Tibial nerve (tissue), 3 donors: ENCODE results near the gene PTPRD.

Experiments
- POLR2A ChIP-seq, 2 donors: fragments of 450-650 bp; IDR thresholded peaks; one replicate each; pipeline ENCODE4 v1.6.1; 2017; ENCODE audit warnings: antibody characterized with exemption in 2 of 2, mild to moderate bottlenecking in 2 of 2, moderate library complexity in 2 of 2
- TF ChIP-seq, protein P1 (sequence below), 5 experiments: fragments of 200-600 bp in 3 of 5; fragments of 450-650 bp in 2 of 5; sonication (generic) in 3 of 5; IDR thresholded peaks; one replicate each; pipeline ENCODE4 v1.5.1; 2016 to 2019; ENCODE audit warnings: antibody characterized with exemption in 5 of 5, mild to moderate bottlenecking in 3 of 5, moderate library complexity in 2 of 5

DNA sequence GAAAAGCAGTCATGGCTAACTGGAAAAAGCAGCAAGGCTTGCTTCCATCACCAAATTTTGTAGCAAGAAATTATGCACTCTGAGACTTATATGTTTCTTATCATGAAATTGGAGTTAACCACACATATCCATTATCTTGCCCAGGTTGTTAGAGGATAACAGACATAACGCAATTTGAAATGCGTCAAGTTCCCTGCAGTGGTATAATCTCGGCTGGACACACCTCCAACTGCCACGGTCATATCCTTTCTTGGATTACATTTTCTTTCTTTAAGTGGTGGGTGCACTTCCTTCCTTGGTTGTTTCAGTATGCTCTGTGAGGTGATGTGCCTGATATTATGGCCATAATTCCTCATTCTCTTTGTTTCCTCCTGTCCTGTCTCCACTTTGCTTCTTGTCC, 2118.2 kb downstream of the PTPRD start:
- TF ChIP-seq, protein P1, sequence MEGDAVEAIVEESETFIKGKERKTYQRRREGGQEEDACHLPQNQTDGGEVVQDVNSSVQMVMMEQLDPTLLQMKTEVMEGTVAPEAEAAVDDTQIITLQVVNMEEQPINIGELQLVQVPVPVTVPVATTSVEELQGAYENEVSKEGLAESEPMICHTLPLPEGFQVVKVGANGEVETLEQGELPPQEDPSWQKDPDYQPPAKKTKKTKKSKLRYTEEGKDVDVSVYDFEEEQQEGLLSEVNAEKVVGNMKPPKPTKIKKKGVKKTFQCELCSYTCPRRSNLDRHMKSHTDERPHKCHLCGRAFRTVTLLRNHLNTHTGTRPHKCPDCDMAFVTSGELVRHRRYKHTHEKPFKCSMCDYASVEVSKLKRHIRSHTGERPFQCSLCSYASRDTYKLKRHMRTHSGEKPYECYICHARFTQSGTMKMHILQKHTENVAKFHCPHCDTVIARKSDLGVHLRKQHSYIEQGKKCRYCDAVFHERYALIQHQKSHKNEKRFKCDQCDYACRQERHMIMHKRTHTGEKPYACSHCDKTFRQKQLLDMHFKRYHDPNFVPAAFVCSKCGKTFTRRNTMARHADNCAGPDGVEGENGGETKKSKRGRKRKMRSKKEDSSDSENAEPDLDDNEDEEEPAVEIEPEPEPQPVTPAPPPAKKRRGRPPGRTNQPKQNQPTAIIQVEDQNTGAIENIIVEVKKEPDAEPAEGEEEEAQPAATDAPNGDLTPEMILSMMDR (IDR thresholded peaks at IDR 0.05), result no peak
- no peak for TF ChIP-seq POLR2A (IDR thresholded peaks at IDR 0.05)
